M059J (cell line): ENCODE data around the gene TMEM161B. TPM values are rescaled to one million over a fixed set of nuclear protein-coding genes. Genes with fewer than 3 reads are reported as not detected.
A peak's percentile ranks its signal among the peaks of the same experiment; 100 is the strongest.
"Not testable (repeated sequence)": the region's sequence is repeated elsewhere in the genome, so short reads cannot be mapped to it uniquely, and the experiment has no call there.

ENCODE experiments used
- DNase-seq: peaks from one replicate; pipeline ENCODE4 v3.0.0-alpha.2; 2012; ENCODE audit warnings: low read depth
- total RNA-seq: library from RNA; depleted of rRNA; stranded (reverse); fragments of >200 nt; shearing (Covaris generic); gene quantifications from 2 replicates; pipeline ENCODE4 v1.2.3, GENCODE V29; 2014

TMEM161B gene
- total RNA-seq, 1 experiment from 2014 or later = 21.1 TPM

DNA sequence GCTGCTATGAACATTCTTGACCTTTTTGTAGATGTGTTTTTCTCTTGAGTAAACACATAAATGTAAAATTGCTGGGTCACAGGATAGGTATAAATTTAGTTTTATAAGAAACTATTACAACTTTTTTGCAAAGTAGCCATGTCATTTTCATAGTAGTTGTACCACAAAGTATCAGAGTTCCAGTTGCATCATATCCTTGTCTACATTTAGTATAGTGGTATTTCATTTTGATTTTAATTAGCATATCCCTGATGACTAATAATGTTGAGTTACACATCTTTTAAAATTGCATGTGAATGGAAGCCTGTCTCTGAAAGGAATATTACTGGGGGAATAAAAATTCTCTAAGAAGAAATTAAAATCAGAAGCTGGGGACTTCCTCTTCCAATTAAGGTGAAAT, 85.4 kb downstream of the TMEM161B start:
- peak; percentile 20 for DNase-seq

DNA sequence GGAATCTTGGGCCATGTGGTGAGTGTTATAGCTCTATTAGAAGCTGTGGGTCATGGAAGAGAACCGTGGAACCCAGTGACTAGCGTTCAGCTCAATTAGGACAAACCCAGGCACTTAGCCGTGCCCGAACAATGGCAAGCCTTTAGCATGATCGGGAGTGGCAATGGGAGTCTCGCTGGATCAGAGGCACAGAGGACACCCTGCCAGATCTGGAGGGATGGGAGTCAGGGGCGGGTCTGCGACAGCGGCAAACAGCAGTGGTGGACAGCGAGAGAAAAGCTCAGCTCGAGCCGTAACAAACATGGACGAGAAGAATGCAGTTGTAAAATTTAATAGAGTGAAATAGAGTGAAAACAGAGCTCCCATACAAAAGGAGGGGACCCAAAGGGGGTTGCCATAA, 91.2 kb downstream of the TMEM161B start:
- DNase-seq = not testable (repeated sequence)

DNA sequence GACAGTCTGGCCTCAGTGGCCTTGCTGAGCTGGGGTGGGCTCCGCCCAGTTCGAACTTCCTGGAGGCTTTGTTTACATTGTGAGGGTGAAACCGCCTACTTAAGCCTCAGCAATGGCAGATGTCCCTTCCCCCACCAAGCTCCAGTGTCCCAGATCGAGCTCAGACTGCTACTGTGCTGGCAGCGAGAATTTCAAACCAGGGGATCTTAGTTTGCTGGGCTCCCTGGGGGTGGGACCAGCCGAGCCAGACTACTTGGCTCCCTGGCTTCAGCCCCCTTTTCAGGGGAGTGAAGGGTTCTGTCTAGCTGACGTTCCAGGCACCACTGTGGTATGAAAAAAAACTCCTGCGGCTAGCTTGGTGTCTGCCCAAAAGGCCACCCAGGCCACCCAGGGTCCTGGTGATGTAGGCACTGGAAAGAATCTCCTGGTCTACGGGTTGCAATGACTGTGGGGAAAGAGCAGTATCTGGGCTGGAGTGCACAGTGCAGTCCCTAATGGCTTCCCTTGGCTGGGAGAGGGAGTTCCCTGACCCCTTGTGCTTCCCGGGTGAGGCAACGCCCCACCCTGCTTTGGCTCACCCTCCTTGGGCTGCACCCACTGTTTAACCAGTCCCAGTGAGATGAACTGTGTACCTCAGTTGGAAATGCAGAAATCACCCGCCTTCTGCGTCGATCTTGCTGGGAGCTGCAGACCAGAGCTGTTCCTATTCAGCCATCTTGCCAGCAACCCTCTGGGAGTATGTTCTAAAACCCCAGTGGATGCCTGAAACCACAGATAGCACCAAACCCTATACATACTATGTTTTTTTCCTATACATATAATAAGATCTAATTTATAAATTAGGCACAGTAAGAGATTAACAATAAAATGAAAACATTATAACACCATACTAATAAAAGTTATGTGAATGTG, 95.5 kb downstream of the TMEM161B start:
- DNase-seq = no peak

DNA sequence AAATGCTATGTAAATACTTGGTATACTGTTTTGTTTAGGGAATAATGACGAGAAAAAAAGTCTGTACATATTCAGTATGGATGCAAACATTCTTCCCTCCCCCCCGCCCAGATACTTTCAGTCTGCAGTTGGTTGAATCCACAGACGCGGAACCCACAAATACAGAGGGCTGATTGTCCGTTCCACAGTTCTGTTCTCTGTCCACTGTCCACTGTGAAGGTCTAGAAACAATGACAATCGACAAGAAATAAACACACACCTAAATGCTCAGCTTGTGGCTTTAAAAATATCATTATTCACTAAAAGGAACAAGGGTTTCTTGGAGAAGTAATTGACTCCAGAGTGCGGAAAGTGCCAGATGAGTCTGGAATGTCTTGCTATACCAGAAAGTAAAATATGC, 109.1 kb downstream of the TMEM161B start:
- DNase-seq = no peak

DNA sequence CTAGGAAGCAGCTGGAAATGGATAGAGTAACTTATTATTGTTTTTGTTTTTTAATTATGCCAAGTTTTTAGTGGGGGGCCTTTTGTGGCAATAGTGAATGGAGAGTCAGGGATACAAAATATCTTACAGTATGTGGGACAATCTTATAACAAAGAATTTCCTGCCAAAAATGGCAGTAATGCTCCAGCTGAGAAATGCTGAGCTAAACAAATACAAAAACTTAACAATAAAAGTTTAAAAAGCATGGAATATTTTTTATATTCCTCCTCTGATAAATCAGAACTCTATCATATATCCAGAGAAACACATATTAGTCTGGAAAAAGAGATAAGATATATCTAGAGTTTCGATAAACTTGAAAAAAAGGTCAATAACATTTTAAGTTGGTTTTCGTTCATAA, 110.6 kb downstream of the TMEM161B start:
- no peak for DNase-seq

DNA sequence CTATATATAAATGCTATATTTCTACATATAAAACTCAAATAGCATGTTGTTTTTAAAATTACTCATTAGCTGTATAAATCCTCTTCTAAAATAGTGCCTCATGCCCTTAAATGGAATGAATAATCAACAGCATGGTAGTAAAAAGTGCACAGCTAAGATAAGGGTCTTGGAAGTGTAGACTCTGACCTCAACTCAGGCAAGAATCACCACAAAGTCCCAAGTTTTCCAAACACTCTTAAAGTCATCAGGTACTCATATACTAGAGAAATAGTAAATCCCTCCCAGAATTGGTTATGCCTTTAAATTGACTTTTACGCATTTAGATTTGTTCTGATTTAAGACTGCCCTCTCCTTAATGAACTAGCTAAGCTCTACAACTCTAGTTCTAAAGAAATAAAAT, 113.8 kb downstream of the TMEM161B start:
- DNase-seq = no peak

DNA sequence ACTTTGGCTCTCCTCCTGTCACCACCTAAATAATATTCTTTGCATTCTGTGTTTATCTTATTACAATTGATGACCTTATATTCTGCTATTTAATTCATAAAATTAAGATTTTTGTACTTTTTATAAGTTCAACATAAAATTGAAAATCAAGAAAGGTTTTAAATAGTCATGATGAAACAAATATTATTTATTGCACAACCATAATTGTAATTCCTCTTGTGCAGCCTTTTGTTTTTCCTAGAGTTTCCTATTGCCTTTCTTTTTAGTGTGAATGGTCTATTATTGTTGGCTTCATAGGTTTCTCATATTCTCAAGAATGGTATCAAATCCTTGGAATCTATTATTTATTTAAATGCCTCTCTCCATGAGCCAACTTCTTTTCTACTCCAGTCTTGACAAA, 117.9 kb downstream of the TMEM161B start:
- DNase-seq = no peak

DNA sequence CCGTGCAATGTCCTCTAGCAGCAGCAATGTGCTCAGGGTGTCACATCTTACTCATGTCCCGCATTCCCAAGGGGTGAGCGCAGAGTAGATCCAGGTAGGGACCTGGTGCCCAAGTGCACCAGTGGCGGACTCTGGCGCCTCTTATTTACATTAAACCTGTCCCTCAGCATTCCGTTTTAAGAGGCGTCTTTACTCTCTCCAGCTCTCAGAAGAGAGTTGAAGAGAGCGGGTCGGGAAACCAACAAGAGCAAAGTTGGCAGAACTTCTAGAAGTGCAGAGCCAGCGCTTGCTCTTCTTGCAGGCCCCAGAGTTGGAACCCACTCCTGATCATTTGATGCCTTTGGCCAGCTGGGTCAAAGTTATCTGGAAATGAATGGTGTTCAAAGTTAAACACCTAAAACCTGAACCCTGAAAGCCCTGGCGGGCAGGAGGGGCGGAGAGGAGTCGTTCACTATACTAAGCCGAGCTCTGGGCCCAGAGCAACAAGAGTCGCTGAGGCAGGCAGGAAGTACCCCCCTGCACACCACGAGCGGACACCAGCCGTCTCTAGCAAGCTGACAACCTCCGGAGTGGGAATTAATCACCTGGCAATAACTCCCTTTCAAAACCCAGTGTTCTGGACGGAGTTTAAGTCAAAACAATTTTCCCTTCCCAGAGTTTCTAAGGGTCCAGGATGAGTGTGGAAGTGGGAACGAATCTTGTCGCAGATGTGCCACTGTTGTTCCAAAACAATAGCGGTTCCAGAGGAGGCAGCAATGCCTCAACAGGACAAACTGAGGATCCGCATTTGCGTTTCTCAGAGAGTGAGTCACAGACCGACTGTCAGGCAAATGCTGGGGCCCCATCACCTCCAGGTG, 122.8 kb downstream of the TMEM161B start:
- peak; percentile 80 for DNase-seq

DNA sequence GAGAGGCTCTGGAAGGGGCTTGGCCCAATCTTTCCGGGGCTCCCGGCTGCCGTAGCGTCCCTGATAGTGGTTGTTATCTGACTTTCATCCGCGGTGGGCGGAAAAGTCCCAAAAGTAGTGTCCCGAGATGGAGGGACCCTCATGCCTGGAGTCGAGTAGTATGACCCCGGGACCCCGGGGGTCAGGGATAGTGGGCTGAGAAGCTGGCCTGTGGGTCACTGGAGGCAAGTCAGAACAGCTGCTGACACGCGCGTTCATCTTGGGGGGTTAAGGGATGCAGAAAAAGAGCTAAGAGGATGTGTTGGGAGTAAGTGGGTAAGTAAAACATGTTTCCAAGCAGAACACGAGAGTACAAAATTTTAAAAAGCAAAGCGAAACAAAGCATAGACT, 123.4 kb downstream of the TMEM161B start:
- DNase-seq = no peak
